LNCAP (cell line): ENCODE measurements around the gene TRIM52.

ENCODE experiments used
- CTCF ChIP-seq: fragments of 450-650 bp; IDR thresholded peaks from 2 replicates; pipeline ENCODE4 v1.5.1; 2017; ENCODE audit warnings: mild to moderate bottlenecking

TRIM52 gene

GRCh38 chr5:181234455-181235306, 26.3 kb downstream of the TRIM52 start:
- TF ChIP-seq CTCF: no peak

- no peak for TF ChIP-seq CTCF
These were observed 27.0 kb downstream of the TRIM52 start for GRCh38 chr5:181233801-181234454.

- no peak for TF ChIP-seq CTCF
These were observed 27.7 kb downstream of the TRIM52 start for GRCh38 chr5:181233088-181233800.

GRCh38 chr5:181232593-181232992, 28.4 kb downstream of the TRIM52 start:
- no peak for TF ChIP-seq CTCF

- TF ChIP-seq CTCF: no peak
These were observed 29.5 kb downstream of the TRIM52 start for GRCh38 chr5:181231432-181231831.

GRCh38 chr5:181230551-181230950, 30.4 kb downstream of the TRIM52 start:
- no peak for TF ChIP-seq CTCF

GRCh38 chr5:181229996-181230395, 30.9 kb downstream of the TRIM52 start:
- TF ChIP-seq CTCF: no peak
